Right lobe of liver (tissue), 6 donors: Measurements from ENCODE around the gene FSTL4. TPM values are rescaled to one million over a fixed set of nuclear protein-coding genes. Genes with fewer than 3 reads are reported as not detected.

Experiments used
- ATAC-seq, 4 donors: fragments of 200-7000 bp; cut with Tn5 transposase; one replicate each; pipeline ENCODE4 v1.9.1; 2020; ENCODE audit warnings: mild to moderate bottlenecking in 4 of 4, moderate library complexity in 4 of 4
- DNase-seq, 3 donors: peaks; one replicate each; pipeline ENCODE4 v3.0.0-alpha.2; 2020
- H3K27ac ChIP-seq, 3 donors: fragments of 200-600 bp; one replicate each; pipeline ENCODE4 v1.8.0; 2022
- H3K27me3 ChIP-seq, 2 donors: fragments of 200-600 bp; one replicate each; pipeline ENCODE4 v1.8.0; 2022
- H3K36me3 ChIP-seq, 4 donors: fragments of 200-600 bp; sonication (generic) in 1 of 4; one replicate each; pipeline versions ENCODE4 v1.5.1 to v1.8.0; 2017 to 2022; ENCODE audit warnings: control low read depth in 1 of 4
- H3K4me1 ChIP-seq, 4 donors: fragments of 200-600 bp; sonication (generic) in 1 of 4; one replicate each; pipeline versions ENCODE4 v1.5.1 to v1.8.0; 2017 to 2022; ENCODE audit warnings: control low read depth in 1 of 4
- H3K4me3 ChIP-seq, 3 donors: fragments of 200-600 bp; one replicate each; pipeline ENCODE4 v1.8.0; 2022
- H3K9me3 ChIP-seq, 4 donors: fragments of 200-600 bp; sonication (generic) in 1 of 4; one replicate each; pipeline versions ENCODE4 v1.5.1 to v1.8.0; 2017 to 2022; ENCODE audit warnings: control low read depth in 1 of 4
- POLR2A ChIP-seq: fragments of 450-650 bp; IDR thresholded peaks from one replicate; pipeline ENCODE4 v1.6.1; 2017; ENCODE audit warnings: antibody characterized with exemption, mild to moderate bottlenecking
- WGBS: methylation state at CpG from one replicate; pipeline ENCODE4 v1.1.6; 2018; ENCODE audit warnings: low coverage, low lambda C conversion rate; ENCODE audit not compliant: insufficient coverage; ENCODE audit errors: missing lambda C conversion rate; 5-methylcytosine and 5-hydroxymethylcytosine counted together
- intact Hi-C, 2 donors: fragments of 100-400 bp; cut with DNase I; formaldehyde crosslinking; loops; one replicate each; pipeline versions ENCODE4 v1.11.2 to v1.14.1; 2022
- total RNA-seq, 6 experiments: library from RNA; depleted of rRNA in 2 of 6; stranded (reverse); fragments of >200 nt in 2 of 6; fragmentation: NEBNext Ultra II Directional in 3 of 6; extraction: Animal tissue kit (Norgen Biotek cat#: 25700) in 3 of 6; gene quantifications; one replicate each; pipeline versions ENCODE4 v1.1.0 to v1.2.4, GENCODE V29; 2016 to 2023
- TF ChIP-seq, protein P1 (sequence below), 4 donors: fragments of 200-600 bp in 3 of 4; fragments of 450-650 bp in 1 of 4; IDR thresholded peaks; one replicate each; pipeline versions ENCODE4 v1.5.1 to v1.8.0; 2016 to 2022; ENCODE audit warnings: antibody characterized with exemption in 4 of 4, mild to moderate bottlenecking in 2 of 4
- donor health status: DM: no; HTN: yes; CAD: no.
- donor health status: DM: no; HTN: no; CAD: no.
- donor health status: DM: no; HTN: no; CAD: no.
- donor health status: DM: no; HTN: yes; CAD: no.
- donor health status: DM: no; HTN: yes; CAD: no.

The FSTL4 gene
- total RNA-seq, 6 experiments from 2014 or later, result 0.62 to 1.3 (median 0.80) TPM; not detected in 3

DNA sequence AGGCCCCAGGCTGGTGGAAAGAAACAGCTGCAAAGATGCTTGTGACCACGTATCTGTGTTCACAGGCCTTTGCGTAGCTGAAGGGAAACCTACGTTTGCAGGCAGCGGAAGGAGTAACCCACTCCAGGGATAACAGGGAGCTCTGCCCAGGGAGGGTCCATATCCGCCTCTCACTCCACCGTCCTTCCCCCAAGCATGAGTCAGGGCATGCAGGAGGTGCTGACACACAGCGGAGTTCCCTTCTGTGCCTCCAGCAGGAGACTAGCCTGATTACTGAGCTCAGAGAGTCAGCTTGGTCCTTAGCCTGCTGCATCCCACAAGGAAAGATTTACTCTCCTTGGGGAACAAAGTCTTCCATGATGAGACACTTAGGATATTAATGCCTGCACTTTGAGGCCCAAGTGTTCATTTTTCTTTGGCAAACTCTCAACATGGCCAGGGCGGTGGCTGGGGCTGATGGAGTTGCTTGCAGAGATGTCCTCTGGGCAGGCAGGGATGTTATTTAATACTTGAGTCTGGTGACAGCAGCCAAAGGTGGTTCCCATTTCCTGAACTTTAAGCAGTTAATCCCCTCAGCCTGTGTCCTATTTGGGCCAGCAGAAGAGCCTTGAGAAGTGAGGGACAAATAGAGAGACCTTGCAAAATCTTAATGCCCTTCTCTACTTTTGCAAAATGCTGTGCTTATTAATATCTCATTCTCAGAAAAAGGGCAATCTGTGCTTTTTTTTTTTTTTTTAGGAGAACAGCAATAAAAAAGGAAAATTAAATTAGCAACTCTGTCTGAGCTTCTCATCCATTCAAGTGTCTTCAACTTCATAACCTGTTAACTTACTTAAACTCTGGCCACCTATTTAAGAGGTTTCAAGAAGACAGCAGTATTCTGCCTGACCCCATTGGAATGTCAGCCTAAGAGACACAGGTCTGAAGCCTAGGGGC is 338.4 kb downstream of the FSTL4 start:
- no peak overlapping the region for H3K4me3 ChIP-seq
- H3K36me3 ChIP-seq, result no peaks in the 10 kb centered on the region
- DNase-seq (no peak), ATAC-seq (no peak)
- no peaks in the 10 kb centered on the region for H3K9me3 ChIP-seq
- intact Hi-C loops, result no loop called here
- TF ChIP-seq, protein P1, sequence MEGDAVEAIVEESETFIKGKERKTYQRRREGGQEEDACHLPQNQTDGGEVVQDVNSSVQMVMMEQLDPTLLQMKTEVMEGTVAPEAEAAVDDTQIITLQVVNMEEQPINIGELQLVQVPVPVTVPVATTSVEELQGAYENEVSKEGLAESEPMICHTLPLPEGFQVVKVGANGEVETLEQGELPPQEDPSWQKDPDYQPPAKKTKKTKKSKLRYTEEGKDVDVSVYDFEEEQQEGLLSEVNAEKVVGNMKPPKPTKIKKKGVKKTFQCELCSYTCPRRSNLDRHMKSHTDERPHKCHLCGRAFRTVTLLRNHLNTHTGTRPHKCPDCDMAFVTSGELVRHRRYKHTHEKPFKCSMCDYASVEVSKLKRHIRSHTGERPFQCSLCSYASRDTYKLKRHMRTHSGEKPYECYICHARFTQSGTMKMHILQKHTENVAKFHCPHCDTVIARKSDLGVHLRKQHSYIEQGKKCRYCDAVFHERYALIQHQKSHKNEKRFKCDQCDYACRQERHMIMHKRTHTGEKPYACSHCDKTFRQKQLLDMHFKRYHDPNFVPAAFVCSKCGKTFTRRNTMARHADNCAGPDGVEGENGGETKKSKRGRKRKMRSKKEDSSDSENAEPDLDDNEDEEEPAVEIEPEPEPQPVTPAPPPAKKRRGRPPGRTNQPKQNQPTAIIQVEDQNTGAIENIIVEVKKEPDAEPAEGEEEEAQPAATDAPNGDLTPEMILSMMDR (IDR thresholded peaks at IDR 0.05), result no peak
- TF ChIP-seq POLR2A, result no peak
- 70% methylated on average over 2 of the region's 8 CpGs for WGBS
- H3K27me3 ChIP-seq, result no peaks in the 10 kb centered on the region
- no peak overlapping the region for H3K27ac ChIP-seq
- H3K4me1 ChIP-seq, result no peaks in the 10 kb centered on the region

DNA sequence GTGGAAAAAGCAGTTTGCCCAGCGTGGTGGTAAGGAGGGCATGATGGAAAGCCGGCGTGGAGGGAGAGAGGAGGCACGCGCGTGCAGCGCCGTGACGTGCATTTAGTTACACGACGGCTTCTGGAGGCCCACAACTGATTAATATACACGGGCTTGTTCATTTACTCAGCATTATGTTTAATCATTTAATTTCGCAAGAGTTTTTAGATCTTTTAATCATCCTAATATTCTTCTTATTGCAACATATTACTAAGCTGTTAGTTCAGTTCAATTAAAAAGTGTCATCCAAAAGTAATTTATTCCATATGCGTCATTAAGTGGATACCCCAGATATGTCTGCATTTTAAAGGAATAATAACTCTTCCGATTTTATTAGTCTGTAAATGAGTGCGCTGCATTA is 340.0 kb downstream of the FSTL4 start:
- 81% methylated on average over 14 of the region's 16 CpGs for WGBS
- Histone ChIP-seq H3K9me3 (no peaks in the 10 kb centered on the region), H3K36me3 (no peaks in the 10 kb centered on the region), H3K27me3 (no peaks in the 10 kb centered on the region), H3K27ac (no peak overlapping the region), H3K4me1 (peaks cover 0 to 8% (median 0%) of the 10 kb centered on the region in 4 donors), H3K4me3 (no peak overlapping the region)
- TF ChIP-seq POLR2A, result no peak
- no peak for ATAC-seq
- intact Hi-C loops, result no loop called here
- DNase-seq, result no peak

DNA sequence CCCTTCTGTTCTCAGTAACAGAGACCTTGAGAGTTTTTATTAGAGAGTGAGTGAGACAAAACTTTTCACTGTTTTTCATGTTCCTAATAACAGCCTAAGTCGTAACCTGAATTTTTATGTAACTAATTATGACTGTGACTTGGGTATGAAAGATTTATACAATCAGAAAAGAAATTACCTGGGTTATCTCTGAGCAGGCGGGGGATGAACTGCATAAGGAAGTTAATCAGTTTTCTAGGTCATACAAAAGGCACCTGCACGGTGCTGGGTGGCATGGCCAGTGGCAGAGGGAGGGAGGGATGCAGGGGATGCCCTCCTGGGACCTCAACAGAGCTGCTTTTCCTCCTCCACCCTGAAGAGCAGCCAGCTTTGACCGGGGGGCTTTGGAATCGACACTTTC is 340.7 kb downstream of the FSTL4 start:
- 72% methylated on average over 3 of the region's 5 CpGs for WGBS
- Histone ChIP-seq H3K27me3 (no peaks in the 10 kb centered on the region), H3K9me3 (no peaks in the 10 kb centered on the region), H3K27ac (no peak overlapping the region), H3K4me1 (peaks cover 0 to 14% (median 0%) of the 10 kb centered on the region in 4 donors), H3K4me3 (no peak overlapping the region), H3K36me3 (no peaks in the 10 kb centered on the region)
- ATAC-seq (no peak), DNase-seq (no peak)
- intact Hi-C loops, result no loop called here
- no peak for TF ChIP-seq POLR2A
- TF ChIP-seq, protein P1 (IDR thresholded peaks at IDR 0.05), result no peak

DNA sequence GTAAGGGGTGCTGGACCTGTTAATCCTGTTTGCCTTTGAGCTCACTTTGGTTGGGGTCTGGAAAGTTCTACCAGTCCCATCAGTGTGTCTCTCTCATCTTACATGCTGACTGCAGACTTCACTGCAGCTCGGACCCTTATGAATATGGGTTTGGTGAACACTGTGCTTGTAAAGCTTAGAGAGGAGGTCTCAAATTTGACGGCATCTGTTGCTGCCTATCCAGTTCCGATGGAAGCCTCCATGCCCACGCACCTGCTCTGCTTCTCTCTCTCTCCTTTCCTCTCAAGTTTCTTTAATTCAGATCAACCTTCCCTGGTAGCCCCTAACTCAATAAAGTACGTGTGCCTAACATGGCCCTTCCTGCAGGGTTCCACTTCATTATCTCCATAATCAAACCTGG is 342.6 kb downstream of the FSTL4 start:
- H3K4me3 ChIP-seq, result no peak overlapping the region
- H3K4me1 ChIP-seq, result peaks cover 0 to 14% (median 0%) of the 10 kb centered on the region in 4 donors
- no peak for DNase-seq
- no peaks in the 10 kb centered on the region for H3K27me3 ChIP-seq
- no peak for ATAC-seq
- TF ChIP-seq POLR2A, result no peak
- TF ChIP-seq, protein P1 (IDR thresholded peaks at IDR 0.05), result no peak
- no peaks in the 10 kb centered on the region for H3K9me3 ChIP-seq
- no peak overlapping the region for H3K27ac ChIP-seq
- no peaks in the 10 kb centered on the region for H3K36me3 ChIP-seq
- intact Hi-C loops, result no loop called here
- WGBS, result 80% methylated on average over 5 of the region's 5 CpGs

DNA sequence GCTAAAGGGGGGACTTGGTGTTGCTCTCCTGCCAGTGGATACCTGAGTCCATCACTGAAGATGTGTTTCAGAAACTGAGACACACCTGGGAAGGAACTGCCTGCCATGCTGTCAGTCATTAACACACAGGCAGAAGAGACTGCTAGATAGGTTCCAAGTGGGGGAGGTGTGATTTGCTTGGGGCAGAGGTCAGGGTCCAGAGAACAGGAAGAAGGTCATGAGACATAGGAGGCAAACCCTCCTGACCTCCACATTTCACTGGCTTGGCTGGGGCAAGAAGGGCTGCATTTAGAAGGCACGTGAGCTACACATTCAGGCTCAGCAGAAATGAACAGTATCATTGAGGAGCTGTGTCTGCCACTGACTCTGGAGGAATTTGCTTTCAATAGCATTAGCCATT is 344.7 kb downstream of the FSTL4 start:
- no peaks in the 10 kb centered on the region for H3K27me3 ChIP-seq
- H3K27ac ChIP-seq, result no peak overlapping the region
- H3K9me3 ChIP-seq, result no peaks in the 10 kb centered on the region
- H3K4me3 ChIP-seq, result no peak overlapping the region
- no peak for DNase-seq
- 67% methylated on average over 1 of the region's 1 CpG for WGBS
- TF ChIP-seq, protein P1 (IDR thresholded peaks at IDR 0.05), result no peak
- no peak for TF ChIP-seq POLR2A
- H3K4me1 ChIP-seq, result peaks cover 0 to 14% (median 0%) of the 10 kb centered on the region in 4 donors
- ATAC-seq, result peak; percentile 57 to 90 (median 67)
- intact Hi-C loops, result no loop called here
- no peaks in the 10 kb centered on the region for H3K36me3 ChIP-seq
